Measurements from ENCODE around the gene SCGB1D1. TPM values are rescaled to one million over a fixed set of nuclear protein-coding genes. Genes with fewer than 3 reads are reported as not detected.

Gene SCGB1D1
- total RNA-seq, 2 donors from 2014 or later = not detected

DNA sequence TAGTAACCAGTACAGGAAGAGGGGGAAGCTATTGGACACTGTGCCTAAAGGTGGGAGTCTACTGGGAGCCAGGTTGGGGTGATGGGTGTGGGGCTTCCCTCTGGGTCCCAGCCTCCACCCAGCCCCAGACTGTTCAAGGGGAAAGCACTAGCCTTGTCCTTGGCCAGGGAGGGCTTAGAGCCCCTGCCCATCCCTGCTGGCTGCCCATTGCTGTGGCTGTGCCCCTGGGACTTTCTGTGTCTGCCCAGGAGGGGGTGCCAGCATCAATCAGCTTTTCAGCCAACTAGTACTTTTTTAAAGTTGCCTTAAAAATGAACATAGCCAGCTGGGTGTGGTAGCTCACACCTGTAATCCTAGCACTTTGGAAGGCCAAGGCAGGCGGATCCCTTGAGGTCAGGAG, 46.3 kb upstream of the SCGB1D1 start:
- H3K27me3 ChIP-seq = no peaks in the 10 kb centered on the region
- TF ChIP-seq, protein P1, sequence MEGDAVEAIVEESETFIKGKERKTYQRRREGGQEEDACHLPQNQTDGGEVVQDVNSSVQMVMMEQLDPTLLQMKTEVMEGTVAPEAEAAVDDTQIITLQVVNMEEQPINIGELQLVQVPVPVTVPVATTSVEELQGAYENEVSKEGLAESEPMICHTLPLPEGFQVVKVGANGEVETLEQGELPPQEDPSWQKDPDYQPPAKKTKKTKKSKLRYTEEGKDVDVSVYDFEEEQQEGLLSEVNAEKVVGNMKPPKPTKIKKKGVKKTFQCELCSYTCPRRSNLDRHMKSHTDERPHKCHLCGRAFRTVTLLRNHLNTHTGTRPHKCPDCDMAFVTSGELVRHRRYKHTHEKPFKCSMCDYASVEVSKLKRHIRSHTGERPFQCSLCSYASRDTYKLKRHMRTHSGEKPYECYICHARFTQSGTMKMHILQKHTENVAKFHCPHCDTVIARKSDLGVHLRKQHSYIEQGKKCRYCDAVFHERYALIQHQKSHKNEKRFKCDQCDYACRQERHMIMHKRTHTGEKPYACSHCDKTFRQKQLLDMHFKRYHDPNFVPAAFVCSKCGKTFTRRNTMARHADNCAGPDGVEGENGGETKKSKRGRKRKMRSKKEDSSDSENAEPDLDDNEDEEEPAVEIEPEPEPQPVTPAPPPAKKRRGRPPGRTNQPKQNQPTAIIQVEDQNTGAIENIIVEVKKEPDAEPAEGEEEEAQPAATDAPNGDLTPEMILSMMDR (IDR thresholded peaks at IDR 0.05) = no peak
- peak; percentile 30 for DNase-seq (ENCODE audit: low spot score)
- no peak overlapping the region for H3K27ac ChIP-seq
- no peaks in the 10 kb centered on the region for H3K9me3 ChIP-seq
- H3K4me3 ChIP-seq = no peak overlapping the region
- peaks cover 0 to 15% of the 10 kb centered on the region in 2 donors for H3K4me1 ChIP-seq
- peaks cover 36% of the 10 kb centered on the region for H3K36me3 ChIP-seq

GRCh38 chr11:62144641-62145255, 45.3 kb upstream of the SCGB1D1 start:
- peaks cover 34% of the 10 kb centered on the region for H3K36me3 ChIP-seq
- no peaks in the 10 kb centered on the region for H3K9me3 ChIP-seq
- TF ChIP-seq, protein P1 (IDR thresholded peaks at IDR 0.05) = no peak
- H3K27ac ChIP-seq = no peak overlapping the region
- H3K27me3 ChIP-seq = no peaks in the 10 kb centered on the region
- peaks cover 0 to 15% of the 10 kb centered on the region in 2 donors for H3K4me1 ChIP-seq
- H3K4me3 ChIP-seq = no peak overlapping the region
- peak; percentile 36 for DNase-seq (ENCODE audit: low spot score)

- Histone ChIP-seq H3K4me1 (peaks cover 0 to 15% of the 10 kb centered on the region in 2 donors), H3K27me3 (no peaks in the 10 kb centered on the region), H3K4me3 (no peak overlapping the region), H3K9me3 (no peaks in the 10 kb centered on the region), H3K36me3 (peaks cover 33% of the 10 kb centered on the region), H3K27ac (no peak overlapping the region)
- peak; percentile 23 for DNase-seq (ENCODE audit: low spot score)
- TF ChIP-seq, protein P1 (IDR thresholded peaks at IDR 0.05) = no peak
These were observed 44.6 kb upstream of the SCGB1D1 start for GRCh38 chr11:62145261-62145871.

DNA sequence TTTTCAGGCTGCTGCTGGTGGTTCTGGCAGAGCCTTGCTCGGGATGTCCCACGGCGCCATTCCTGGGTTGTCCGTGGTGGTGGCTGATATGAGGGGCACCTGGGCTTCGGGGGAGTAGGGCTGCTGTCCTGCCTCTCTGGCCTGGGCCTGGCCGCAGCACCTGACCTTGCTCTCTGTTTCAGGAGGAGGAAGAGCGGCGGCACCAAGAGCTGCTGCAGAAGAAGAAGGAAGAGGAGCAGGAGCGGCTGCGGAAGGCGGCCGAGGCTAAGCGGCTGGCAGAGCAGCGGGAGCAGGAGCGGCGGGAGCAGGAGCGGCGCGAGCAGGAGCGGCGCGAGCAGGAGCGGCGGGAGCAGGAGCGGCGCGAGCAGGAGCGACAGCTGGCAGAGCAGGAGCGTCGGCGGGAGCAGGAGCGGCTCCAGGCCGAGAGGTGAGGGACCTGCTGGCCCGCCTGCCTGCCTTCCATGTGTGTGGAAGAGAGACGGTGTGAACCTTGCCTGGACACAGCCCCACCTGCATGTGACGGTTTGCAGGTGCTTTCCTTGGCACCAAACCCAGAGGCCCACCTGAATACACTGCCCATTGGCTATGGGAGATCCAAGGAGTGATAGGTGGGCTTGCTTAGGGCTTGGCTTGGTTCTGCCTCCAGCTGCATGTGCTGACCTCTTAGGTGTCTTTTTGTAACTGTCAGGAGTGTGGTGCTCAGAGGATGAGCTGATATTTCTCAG, 43.4 kb upstream of the SCGB1D1 start:
- H3K36me3 ChIP-seq = peaks cover 26% of the 10 kb centered on the region
- no peaks in the 10 kb centered on the region for H3K27me3 ChIP-seq
- H3K27ac ChIP-seq = no peak overlapping the region
- no peaks in the 10 kb centered on the region for H3K9me3 ChIP-seq
- H3K4me3 ChIP-seq = no peak overlapping the region
- H3K4me1 ChIP-seq = peaks cover 0 to 11% of the 10 kb centered on the region in 2 donors
- peak; percentile 46 for DNase-seq (ENCODE audit: low spot score)
- TF ChIP-seq, protein P1 (IDR thresholded peaks at IDR 0.05) = no peak

- DNase-seq (ENCODE audit: low spot score) = peak; percentile 47
- Histone ChIP-seq H3K27me3 (no peaks in the 10 kb centered on the region), H3K27ac (no peak overlapping the region), H3K4me1 (peaks cover 0 to 7% of the 10 kb centered on the region in 2 donors), H3K36me3 (peaks cover 35% of the 10 kb centered on the region), H3K9me3 (no peaks in the 10 kb centered on the region), H3K4me3 (no peak overlapping the region)
- TF ChIP-seq, protein P1 (IDR thresholded peaks at IDR 0.05) = no peak
These were observed 42.5 kb upstream of the SCGB1D1 start for GRCh38 chr11:62147545-62147944.
